ENCODE measurements around the gene PWWP3B. TPM values are rescaled to one million over a fixed set of nuclear protein-coding genes. Genes with fewer than 3 reads are reported as not detected.

PWWP3B gene
- 10 to 100 TPM in 1 of 2 donors, 1 to 10 TPM in 1; 1.2 to 56.7 TPM for total RNA-seq

DNA sequence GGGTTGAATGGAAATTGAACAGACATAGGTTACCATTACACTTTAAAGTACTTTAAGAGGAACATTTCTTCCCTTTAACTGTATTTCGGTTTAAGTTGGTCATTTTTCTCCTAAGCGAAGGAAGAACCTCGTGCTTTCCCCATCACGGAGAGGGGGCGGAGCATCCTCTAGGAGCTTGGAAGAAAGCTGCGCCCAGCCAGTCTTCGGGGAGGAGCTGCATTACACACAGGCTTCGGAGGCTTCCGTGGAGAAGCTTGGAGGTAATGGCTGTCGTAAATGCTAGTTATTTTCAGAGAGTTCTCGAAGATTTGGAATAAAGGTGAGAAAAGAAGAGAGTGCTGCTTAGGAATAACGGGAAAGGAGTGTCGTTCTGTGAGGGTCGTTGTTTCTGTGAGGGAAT, at the start of gene PWWP3B:
Gene PWWP3B (plus strand): TSS at position 199 of the 400 bp plus-strand sequence. CDS start 37,128 bp downstream, outside the sequence.
- no peaks in the 10 kb centered on the region for H3K9me3 ChIP-seq
- H3K4me1 ChIP-seq (replicated peaks), result no peaks in the 10 kb centered on the region
- no peaks in the 10 kb centered on the region for H3K36me3 ChIP-seq
- intact Hi-C loops (cut with DNase I), result no loop called here
- H3K27ac ChIP-seq, result no peak within 1 kb of the TSS
- no peak within 1 kb of the TSS for H3K4me3 ChIP-seq
- WGBS, result 6% methylated on average over 14 of the region's 14 CpGs
- DNase-seq (ENCODE audit: low spot score), result peak; percentile 16
- no peaks in the 10 kb centered on the region for H3K27me3 ChIP-seq (replicated peaks; ENCODE audit: insufficient read depth)
- peak; percentile 30 for TF ChIP-seq POLR2AphosphoS5 (IDR thresholded peaks at IDR 0.05)
- TF ChIP-seq POLR2A (IDR thresholded peaks at IDR 0.05), result no peak
- TF ChIP-seq, protein P1, sequence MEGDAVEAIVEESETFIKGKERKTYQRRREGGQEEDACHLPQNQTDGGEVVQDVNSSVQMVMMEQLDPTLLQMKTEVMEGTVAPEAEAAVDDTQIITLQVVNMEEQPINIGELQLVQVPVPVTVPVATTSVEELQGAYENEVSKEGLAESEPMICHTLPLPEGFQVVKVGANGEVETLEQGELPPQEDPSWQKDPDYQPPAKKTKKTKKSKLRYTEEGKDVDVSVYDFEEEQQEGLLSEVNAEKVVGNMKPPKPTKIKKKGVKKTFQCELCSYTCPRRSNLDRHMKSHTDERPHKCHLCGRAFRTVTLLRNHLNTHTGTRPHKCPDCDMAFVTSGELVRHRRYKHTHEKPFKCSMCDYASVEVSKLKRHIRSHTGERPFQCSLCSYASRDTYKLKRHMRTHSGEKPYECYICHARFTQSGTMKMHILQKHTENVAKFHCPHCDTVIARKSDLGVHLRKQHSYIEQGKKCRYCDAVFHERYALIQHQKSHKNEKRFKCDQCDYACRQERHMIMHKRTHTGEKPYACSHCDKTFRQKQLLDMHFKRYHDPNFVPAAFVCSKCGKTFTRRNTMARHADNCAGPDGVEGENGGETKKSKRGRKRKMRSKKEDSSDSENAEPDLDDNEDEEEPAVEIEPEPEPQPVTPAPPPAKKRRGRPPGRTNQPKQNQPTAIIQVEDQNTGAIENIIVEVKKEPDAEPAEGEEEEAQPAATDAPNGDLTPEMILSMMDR (IDR thresholded peaks at IDR 0.05), result no peak

DNA sequence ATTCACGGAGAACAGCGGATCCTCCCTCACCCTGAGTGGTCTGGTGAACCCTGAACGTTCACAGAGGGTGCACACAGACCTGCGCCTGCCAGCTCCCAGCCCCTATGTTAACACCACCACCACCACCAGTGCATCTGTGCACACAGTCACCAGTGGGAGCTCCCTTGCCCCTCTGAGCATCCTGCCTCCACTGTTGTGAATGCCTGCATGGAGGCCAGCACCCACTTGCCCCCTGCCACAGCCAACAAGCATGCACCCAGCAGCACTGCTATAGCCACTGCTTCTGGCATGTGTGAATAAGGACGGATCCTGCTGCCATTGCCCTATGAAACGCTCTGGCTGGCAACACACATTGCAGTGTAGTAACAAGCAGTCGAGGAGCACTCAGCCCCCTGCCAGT, 29.1 kb upstream of the PWWP3B start:
- H3K27me3 ChIP-seq (replicated peaks; ENCODE audit: insufficient read depth), result no peaks in the 10 kb centered on the region
- H3K4me3 ChIP-seq, result no peak overlapping the region
- WGBS, result no CpG with 5 or more reads among the region's 7 CpGs
- no peaks in the 10 kb centered on the region for H3K4me1 ChIP-seq (replicated peaks)
- no peaks in the 10 kb centered on the region for H3K36me3 ChIP-seq
- DNase-seq (ENCODE audit: low spot score), result no peak
- H3K27ac ChIP-seq, result no peak overlapping the region
- TF ChIP-seq, protein P1 (IDR thresholded peaks at IDR 0.05), result no peak
- TF ChIP-seq POLR2A (IDR thresholded peaks at IDR 0.05) (no peak), POLR2AphosphoS5 (IDR thresholded peaks at IDR 0.05) (no peak)
- intact Hi-C loops (cut with DNase I), result no loop called here
- no peaks in the 10 kb centered on the region for H3K9me3 ChIP-seq

DNA sequence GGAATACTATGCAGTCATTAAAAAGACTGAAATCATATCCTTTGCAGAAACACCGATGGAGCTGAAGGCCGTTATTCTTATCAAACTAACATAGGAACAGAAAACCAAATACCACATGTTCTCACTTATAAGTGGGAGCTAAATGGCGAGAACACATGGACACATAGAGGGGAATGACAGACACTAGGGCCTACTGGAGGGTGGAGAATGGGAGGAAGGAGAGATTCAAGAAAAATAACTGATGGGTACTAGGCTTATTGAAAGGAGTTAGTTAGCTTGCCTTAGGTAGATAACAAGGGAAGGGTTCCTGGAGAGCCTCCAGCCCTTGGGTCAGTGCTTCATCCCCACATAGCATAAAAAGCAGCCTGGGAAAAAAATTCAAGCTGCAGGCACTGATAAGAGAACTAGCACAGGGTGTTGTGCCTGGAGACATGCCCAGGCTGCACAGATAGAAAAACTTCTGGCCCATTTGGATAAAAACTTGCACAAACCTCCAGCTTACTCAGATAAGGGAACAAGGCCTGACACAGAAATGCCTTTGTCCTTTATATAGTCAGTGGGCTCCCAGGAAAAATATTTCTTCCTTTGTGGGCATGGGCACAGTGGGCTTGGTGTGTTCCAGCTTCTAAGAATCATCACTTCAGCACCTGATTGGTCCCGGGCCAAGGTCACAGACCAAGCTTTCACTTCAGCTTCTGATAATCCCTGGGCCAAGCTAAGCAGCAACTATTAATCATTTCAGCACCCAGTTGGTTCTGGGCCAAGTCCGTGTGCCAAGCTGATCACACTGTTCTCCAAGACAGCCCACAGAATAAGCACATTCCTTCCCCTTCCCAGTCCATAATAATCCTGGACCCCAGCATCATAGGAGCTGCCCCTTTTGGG, 23.1 kb upstream of the PWWP3B start:
- Histone ChIP-seq H3K36me3 (no peaks in the 10 kb centered on the region), H3K9me3 (no peaks in the 10 kb centered on the region), H3K4me1 (replicated peaks) (no peaks in the 10 kb centered on the region), H3K27ac (no peak overlapping the region), H3K27me3 (replicated peaks; ENCODE audit: insufficient read depth) (no peaks in the 10 kb centered on the region), H3K4me3 (no peak overlapping the region)
- WGBS, result 72% methylated on average over 5 of the region's 5 CpGs
- intact Hi-C loops (cut with DNase I), result no loop called here
- TF ChIP-seq, protein P1 (IDR thresholded peaks at IDR 0.05), result no peak
- TF ChIP-seq POLR2AphosphoS5 (IDR thresholded peaks at IDR 0.05) (no peak), POLR2A (IDR thresholded peaks at IDR 0.05) (no peak)
- DNase-seq (ENCODE audit: low spot score), result no peak

DNA sequence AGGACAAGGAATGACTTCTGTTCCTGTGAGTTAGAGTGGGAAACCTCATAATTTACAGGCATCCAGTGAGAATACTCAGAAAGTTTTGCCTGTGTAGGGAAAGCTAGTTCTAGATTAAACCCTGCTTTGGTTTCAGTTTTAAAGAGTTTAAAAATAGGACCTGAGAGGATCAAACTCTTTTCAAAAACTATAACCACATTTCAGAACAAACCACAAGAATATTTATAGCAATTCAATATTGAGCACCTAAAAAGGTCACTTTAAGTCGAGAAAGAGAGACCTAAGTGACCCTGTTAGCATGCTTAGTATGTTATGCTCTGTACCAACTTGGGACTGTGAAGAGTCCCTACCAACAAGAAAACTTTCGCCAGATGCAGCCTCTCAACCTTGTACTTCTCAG, 17.4 kb upstream of the PWWP3B start:
- 94% methylated on average over 2 of the region's 2 CpGs for WGBS
- Histone ChIP-seq H3K4me3 (no peak overlapping the region), H3K27ac (no peak overlapping the region), H3K9me3 (no peaks in the 10 kb centered on the region), H3K27me3 (replicated peaks; ENCODE audit: insufficient read depth) (no peaks in the 10 kb centered on the region), H3K36me3 (no peaks in the 10 kb centered on the region), H3K4me1 (replicated peaks) (no peaks in the 10 kb centered on the region)
- TF ChIP-seq POLR2AphosphoS5 (IDR thresholded peaks at IDR 0.05) (no peak), POLR2A (IDR thresholded peaks at IDR 0.05) (no peak)
- TF ChIP-seq, protein P1 (IDR thresholded peaks at IDR 0.05), result no peak
- no peak for DNase-seq (ENCODE audit: low spot score)
- intact Hi-C loops (cut with DNase I), result no loop called here

DNA sequence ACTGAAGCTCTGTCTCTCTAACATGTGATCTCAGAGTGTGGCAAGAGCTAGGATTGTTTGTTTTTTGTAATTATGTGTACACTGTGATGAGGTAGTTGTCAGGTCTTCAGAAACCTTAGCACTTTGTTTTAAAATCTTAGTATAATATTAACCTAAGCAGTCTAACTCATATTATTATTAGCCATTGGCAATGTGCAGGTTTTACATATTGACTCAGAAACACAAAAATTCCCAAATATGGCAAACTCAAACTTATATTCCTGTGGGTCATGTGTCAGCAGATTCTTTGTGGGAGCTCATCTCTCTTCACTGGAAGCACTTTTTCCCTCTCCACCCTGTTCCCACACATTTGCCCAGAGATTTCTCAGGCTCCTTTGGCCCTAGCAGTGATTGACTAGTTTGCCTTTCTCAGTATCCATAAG, 8.2 kb upstream of the PWWP3B start:
- no peak for TF ChIP-seq POLR2A (IDR thresholded peaks at IDR 0.05)
- no peak for TF ChIP-seq POLR2AphosphoS5 (IDR thresholded peaks at IDR 0.05)
- TF ChIP-seq, protein P1 (IDR thresholded peaks at IDR 0.05), result no peak
- Histone ChIP-seq H3K27ac (no peak overlapping the region), H3K4me3 (no peak overlapping the region), H3K27me3 (replicated peaks; ENCODE audit: insufficient read depth) (no peaks in the 10 kb centered on the region), H3K9me3 (no peaks in the 10 kb centered on the region), H3K4me1 (replicated peaks) (no peaks in the 10 kb centered on the region), H3K36me3 (no peaks in the 10 kb centered on the region)
- intact Hi-C loops (cut with DNase I), result no loop called here
- DNase-seq (ENCODE audit: low spot score), result no peak
